Peyer's patch (tissue), 4 donors: ENCODE measurements around the gene NR5A1. TPM values are rescaled to one million over a fixed set of nuclear protein-coding genes. Genes with fewer than 3 reads are reported as not detected.

Experiments used
- DNase-seq, 3 donors: peaks; one replicate each; pipeline ENCODE4 v3.0.0-alpha.2; 2017 to 2019
- H3K27ac ChIP-seq, 4 donors: fragments of 200-600 bp; sonication (generic); one replicate each; pipeline ENCODE4 v1.5.1; 2016 to 2019
- H3K27me3 ChIP-seq, 2 donors: fragments of 200-600 bp; sonication (generic); one replicate each; pipeline ENCODE4 v1.5.1; 2019
- H3K36me3 ChIP-seq, 3 donors: fragments of 200-600 bp; sonication (generic); one replicate each; pipeline ENCODE4 v1.5.1; 2016 to 2019
- H3K4me1 ChIP-seq, 4 donors: fragments of 200-600 bp; sonication (generic); one replicate each; pipeline ENCODE4 v1.5.1; 2016 to 2019
- H3K4me3 ChIP-seq, 4 donors: fragments of 200-600 bp; sonication (generic); 1 replicate in 3 of 4; 2 replicates in 1 of 4; pipeline ENCODE4 v1.5.1; 2016 to 2019; ENCODE audit warnings: mild to moderate bottlenecking in 1 of 4
- H3K9me3 ChIP-seq, 4 donors: fragments of 200-600 bp; sonication (generic); one replicate each; pipeline ENCODE4 v1.5.1; 2016 to 2019; ENCODE audit warnings: mild to moderate bottlenecking in 1 of 4
- CTCF ChIP-seq, 6 experiments: fragments of 450-650 bp in 4 of 6; fragments of 200-600 bp in 2 of 6; sonication (generic) in 1 of 6; IDR thresholded peaks; one replicate each; pipeline ENCODE4 v1.5.1; 2017 to 2019; ENCODE audit warnings: antibody characterized with exemption in 6 of 6, mild to moderate bottlenecking in 3 of 6, moderate library complexity in 1 of 6
- POLR2A ChIP-seq, 2 donors: fragments of 450-650 bp; IDR thresholded peaks; one replicate each; pipeline ENCODE4 v1.5.1; 2017; ENCODE audit warnings: antibody characterized with exemption in 2 of 2, mild to moderate bottlenecking in 2 of 2, moderate library complexity in 2 of 2
- total RNA-seq, 4 donors: library from RNA; depleted of rRNA; stranded (reverse); fragments of >200 nt; gene quantifications; one replicate each; pipeline ENCODE4 v1.1.0, GENCODE V29; 2016

The NR5A1 gene
- total RNA-seq, 4 donors from 2014 or later = 0.18 TPM; not detected in 3

GRCh38 chr9:124498040-124498439, 9.2 kb downstream of the NR5A1 start:
- TF ChIP-seq POLR2A (IDR thresholded peaks at IDR 0.05) (no peak), CTCF (IDR thresholded peaks at IDR 0.05) (no peak)
- H3K36me3 ChIP-seq = no peaks in the 10 kb centered on the region
- no peak for DNase-seq
- H3K4me3 ChIP-seq = no peak overlapping the region
- no peak overlapping the region for H3K27ac ChIP-seq
- no peaks in the 10 kb centered on the region for H3K9me3 ChIP-seq
- H3K27me3 ChIP-seq = peaks cover 0 to 6% of the 10 kb centered on the region in 2 donors
- peaks cover 0 to 2% (median 0%) of the 10 kb centered on the region in 4 donors for H3K4me1 ChIP-seq

- no peak for TF ChIP-seq CTCF (IDR thresholded peaks at IDR 0.05)
- no peak for TF ChIP-seq POLR2A (IDR thresholded peaks at IDR 0.05)
- Histone ChIP-seq H3K27me3 (no peaks in the 10 kb centered on the region), H3K27ac (no peak overlapping the region), H3K4me1 (no peaks in the 10 kb centered on the region), H3K9me3 (no peaks in the 10 kb centered on the region), H3K36me3 (no peaks in the 10 kb centered on the region), H3K4me3 (no peak overlapping the region)
- DNase-seq = no peak
These were observed 9.8 kb downstream of the NR5A1 start for GRCh38 chr9:124497441-124497840.

GRCh38 chr9:124496463-124496862, 10.7 kb downstream of the NR5A1 start:
- H3K27me3 ChIP-seq = no peaks in the 10 kb centered on the region

GRCh38 chr9:124496075-124496449, 11.1 kb downstream of the NR5A1 start:
- no peak for DNase-seq
- Histone ChIP-seq H3K27me3 (no peaks in the 10 kb centered on the region), H3K4me3 (no peak overlapping the region), H3K4me1 (no peaks in the 10 kb centered on the region), H3K36me3 (no peaks in the 10 kb centered on the region), H3K9me3 (no peaks in the 10 kb centered on the region), H3K27ac (no peak overlapping the region)
- no peak for TF ChIP-seq CTCF (IDR thresholded peaks at IDR 0.05)
- TF ChIP-seq POLR2A (IDR thresholded peaks at IDR 0.05) = no peak

More at GRCh38 chr9:124496463-124496862, 10.7 kb downstream of the NR5A1 start:
- DNase-seq = no peak
- Histone ChIP-seq H3K27ac (no peak overlapping the region), H3K9me3 (no peaks in the 10 kb centered on the region), H3K4me1 (no peaks in the 10 kb centered on the region), H3K36me3 (no peaks in the 10 kb centered on the region), H3K4me3 (no peak overlapping the region)
- TF ChIP-seq CTCF (IDR thresholded peaks at IDR 0.05) = no peak
- TF ChIP-seq POLR2A (IDR thresholded peaks at IDR 0.05) = no peak

GRCh38 chr9:124495126-124496074, 11.8 kb downstream of the NR5A1 start:
- TF ChIP-seq POLR2A (IDR thresholded peaks at IDR 0.05) (no peak), CTCF (IDR thresholded peaks at IDR 0.05) (no peak)
- H3K4me3 ChIP-seq = no peak overlapping the region
- H3K4me1 ChIP-seq = no peaks in the 10 kb centered on the region
- no peak for DNase-seq
- H3K27me3 ChIP-seq = no peaks in the 10 kb centered on the region
- H3K9me3 ChIP-seq = no peaks in the 10 kb centered on the region
- H3K36me3 ChIP-seq = no peaks in the 10 kb centered on the region
- no peak overlapping the region for H3K27ac ChIP-seq
